Renal cortical epithelial cell (primary cell): ENCODE measurements around the gene SYS1. TPM values are rescaled to one million over a fixed set of nuclear protein-coding genes. Genes with fewer than 3 reads are reported as not detected.
"Not testable (repeated sequence)": the region's sequence is repeated elsewhere in the genome, so short reads cannot be mapped to it uniquely, and the experiment has no call there.

Experiments used
- DNase-seq: peaks from one replicate; pipeline ENCODE4 v3.0.0-alpha.2; 2011; ENCODE audit warnings: low read depth
- total RNA-seq: library from RNA; depleted of rRNA; stranded (reverse); fragments of >200 nt; gene quantifications from 2 replicates; pipeline ENCODE4 v1.2.3, GENCODE V29; 2014

Gene SYS1
- total RNA-seq, 1 donor from 2014 or later = 41.0 TPM

DNA sequence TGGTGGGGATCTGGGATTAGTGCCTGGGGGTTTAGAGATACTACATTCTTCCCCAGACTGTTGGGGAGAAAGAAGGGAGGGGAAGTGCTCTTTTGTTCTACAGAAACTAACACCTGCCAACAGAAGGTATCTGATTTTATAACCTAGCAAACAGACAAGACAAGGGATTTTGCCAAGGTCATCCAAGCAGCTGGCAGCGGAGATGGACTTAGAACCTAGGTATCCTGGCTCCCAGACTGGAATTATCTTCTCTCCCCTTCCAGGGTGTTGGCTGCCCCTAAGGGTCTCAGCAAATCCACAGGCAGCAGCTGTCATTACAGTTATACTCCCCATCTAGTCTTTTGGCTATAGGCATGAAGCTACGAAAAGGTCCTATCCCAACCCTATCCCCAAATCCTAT lies 23.2 kb upstream of the SYS1 start:
- DNase-seq = no peak

- peak; percentile 48 for DNase-seq
Measured at GRCh38 chr20:45340236-45340847, 22.6 kb upstream of the SYS1 start.

DNA sequence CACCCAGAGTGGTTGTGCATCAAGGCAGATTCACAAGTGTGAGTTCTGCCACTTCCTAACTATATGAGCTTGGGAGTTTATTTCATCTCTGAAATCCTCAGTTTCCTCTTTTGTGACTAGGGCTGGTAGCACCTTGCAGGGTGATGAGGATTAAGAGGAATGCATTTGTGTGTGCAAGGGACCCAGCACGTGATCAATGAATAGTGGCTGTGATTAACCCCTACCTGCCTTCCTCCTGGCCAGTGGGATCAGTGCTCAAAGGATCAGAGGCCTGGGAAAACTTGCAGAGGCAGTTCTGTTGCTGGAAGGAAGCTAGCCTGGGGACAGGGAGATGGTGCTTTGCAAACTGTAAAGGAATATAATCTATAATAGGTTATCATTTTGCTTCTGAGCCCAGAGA lies 22.0 kb upstream of the SYS1 start:
- DNase-seq = peak; percentile 23

DNA sequence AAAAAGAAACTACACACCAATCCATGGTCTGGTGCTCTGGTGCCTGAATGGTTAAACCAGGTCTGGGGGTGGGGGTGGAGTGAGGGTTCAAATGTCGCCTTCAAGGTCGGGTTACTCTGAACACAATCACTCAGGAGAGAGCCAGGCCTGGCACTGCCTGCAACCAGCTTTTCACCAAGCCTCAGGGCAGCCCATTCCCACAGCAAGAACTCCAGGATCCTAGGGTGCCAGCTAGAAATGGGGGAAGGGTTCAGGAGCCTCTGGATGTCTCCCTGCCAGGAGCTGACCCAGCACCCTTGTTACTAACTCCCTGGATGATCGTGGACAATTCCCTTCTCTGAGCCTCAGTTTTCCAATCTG lies 21.4 kb upstream of the SYS1 start:
- DNase-seq = peak; percentile 26

- peak; percentile 81 for DNase-seq
Measured at GRCh38 chr20:45341939-45342854, 20.8 kb upstream of the SYS1 start.

DNA sequence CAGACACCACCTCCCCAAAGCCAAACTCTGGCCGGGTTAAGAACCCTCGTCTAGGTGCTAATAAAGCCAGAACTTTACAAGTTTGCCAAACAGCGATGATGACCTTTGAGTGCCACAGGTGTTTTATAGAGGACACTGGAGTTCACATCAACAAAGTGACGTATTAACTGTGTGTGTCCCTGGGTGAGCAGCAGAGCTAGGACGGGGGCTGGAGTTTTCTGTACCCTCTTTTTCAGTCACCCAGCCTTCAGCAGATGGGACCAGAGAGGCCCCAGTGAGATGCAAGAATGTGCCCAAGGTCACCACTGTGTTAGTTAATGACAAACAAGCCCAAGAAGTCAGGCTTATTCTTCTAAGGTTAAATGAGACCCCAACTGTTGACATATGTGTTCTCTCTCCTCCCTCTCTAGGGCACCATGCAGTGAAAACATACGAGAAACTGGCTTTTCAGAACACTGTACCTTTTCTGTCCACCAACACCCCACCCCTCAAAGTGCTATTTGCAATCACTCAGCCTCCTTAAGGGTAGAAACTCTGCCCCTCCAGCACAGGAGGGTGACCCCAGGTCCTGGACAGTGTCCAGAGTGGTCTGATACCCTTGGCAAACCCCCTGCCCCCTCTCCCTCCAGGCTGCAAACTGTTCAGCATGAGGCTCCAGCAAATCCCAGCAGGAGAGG lies 20.0 kb upstream of the SYS1 start:
- no peak for DNase-seq

GRCh38 chr20:45343532-45344167 lies 19.3 kb upstream of the SYS1 start:
- peak; percentile 82 for DNase-seq

DNA sequence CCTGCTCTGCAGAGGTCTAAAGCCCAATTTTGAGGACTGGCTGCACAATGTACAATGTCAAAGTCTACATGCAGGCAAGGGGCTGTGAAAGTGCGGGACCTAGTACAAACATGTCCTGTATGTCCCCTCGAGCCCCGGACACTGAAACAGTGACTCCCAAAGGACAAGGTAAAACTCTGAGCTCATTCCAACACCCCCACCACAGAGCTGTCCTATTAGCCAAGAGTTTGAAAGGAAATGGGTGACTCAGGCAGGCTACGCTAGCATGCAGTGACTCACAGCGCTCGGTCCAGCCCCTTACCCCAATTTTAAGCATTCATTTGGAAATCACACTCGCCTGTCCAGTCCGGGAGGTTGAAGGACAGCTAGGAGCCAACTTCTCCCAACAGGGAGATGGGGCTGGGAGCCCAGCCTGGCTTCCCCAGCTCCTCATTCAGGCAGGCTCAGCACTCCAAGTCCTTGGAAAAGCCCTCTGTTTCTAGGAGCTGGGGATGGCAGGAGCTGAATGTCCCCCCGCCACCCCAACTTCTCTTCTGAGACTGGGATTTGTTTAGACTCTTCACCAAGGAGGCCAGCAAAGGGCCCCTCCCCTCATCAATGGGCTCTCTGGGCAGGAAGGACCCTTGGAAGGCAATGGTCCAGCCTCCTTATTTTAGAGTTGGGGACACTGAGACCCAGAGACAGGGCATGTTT lies 18.6 kb upstream of the SYS1 start:
- peak; percentile 93 for DNase-seq

DNA sequence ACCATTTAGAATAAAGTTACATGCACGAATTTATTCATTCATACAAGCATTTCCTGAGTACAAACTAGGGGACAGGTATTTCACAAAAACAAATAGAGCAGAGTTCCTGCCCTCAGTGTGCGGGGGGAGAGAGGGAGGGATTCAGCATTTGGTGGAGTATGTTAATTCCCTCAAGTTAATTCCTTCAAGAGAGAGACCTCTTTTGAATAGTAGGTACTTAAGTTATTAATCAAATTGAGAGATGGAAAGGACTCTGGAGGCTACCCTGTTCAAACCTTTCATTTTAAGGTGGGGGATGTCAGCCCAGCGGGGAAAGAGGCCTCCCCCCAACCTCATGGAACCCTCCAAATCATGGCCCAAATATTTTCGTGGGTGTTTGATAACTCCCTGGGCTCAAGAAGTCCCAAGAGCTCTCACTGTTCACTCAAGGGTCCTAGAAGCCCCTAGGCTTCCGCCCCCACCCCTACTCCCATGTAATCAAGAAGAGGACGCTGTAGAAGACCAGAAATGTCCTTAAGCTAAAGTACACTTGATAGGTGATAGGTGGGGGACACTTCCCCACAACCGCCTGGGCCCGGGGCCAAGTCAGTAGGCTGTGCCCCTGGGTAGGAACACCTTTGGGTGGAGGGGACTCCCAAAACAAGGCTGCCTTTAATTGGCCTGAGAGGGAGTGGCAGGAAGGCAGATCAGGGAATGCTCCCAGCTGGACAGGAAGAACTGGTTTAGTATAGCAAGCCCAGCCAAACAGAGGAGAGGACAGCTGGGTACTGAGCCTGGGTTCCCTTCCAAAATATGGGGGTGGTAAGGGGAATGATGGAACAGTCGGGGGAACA lies 17.6 kb upstream of the SYS1 start:
- peak; percentile 40 for DNase-seq

DNA sequence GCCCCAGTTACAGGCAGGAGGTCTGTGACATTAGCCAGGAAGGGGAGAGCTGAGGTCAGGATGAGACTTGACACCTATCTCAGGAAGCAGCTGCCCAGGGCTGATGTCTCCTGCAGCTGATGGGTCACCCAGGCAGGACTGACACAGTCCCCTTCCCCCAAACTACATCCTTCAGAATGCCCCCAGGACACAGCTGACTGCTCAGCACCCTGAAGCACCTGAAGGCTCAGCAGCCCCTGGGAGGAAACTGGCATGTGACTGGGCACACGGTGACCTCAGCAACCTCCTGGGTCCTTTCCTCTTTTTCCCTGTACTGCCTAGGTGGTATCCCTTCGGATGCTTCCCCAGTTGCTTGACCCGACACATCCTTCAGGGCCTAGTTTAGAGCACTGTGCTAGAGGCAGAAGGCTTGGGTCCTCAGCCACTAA lies 16.7 kb upstream of the SYS1 start:
- DNase-seq = no peak

DNA sequence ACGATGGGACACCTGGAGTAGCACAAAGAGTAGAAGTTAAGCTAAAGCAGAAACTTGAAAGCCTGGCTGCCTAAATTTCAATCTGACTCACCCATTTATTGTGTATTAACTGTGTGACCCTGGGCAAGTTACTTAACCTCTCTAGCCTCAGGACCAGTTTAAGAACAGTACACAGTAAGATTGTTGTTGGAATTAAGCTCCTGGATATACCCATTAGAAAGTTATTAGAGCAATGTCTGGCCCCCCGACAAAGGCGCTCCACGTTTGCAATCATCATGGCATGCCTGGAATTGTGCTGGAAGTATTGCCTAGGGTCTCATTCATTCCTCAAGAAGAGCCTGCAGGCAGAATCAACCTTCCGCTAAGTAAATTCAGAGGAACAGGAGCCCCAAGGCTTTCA lies 16.1 kb upstream of the SYS1 start:
- peak; percentile 27 for DNase-seq

- DNase-seq = no peak
Measured at GRCh38 chr20:45347297-45347935, 15.5 kb upstream of the SYS1 start.

DNA sequence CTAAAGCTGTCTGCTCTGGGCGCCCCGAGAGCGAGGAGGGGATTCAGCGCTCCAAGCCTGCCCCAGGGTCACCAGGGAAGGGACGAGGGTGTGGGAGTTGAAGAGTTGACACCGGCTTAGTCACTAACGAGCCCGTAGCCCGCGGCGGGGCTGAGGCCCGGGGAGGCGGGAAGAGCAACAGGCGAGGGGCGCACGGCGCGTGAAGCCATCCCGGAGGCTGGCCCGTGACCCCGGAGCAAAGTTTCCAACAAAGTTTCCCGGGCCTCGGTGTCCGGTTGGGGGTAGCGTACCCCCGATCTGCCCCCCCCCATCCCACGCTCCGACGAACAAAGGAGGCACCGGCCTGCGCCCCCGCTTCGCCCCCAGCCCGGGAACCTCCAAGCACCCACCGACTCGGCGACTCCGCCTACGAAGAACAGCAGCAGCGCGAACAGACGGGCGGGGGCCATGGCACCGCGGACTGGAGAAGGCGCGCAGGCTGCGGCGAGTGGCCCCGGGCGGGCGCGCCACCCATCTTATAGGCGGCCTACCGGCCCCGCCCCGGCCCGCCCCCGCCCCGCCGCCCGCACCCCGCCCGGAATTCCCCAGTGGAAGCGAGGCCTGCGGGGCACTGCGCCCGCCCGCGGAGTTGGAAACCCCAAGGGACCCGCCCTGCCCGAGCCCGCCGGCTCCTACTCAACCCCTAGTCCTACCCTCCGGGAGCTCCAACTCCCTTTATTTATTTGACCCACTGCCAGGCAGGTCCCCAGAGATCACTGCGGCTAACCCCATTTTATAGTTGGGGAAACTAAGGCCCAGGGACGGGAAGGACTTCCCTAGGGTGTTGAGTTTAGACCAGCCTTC lies 14.8 kb upstream of the SYS1 start, which contains the start of gene SDC4:
Gene SDC4, minus strand, starts transcription at position 489 of the 843 bp plus-strand sequence. Its CDS starts 40 bp downstream, at position 449.
- peak; percentile 43 for DNase-seq

- DNase-seq = no peak
Measured at GRCh38 chr20:45350217-45350616, 12.7 kb upstream of the SYS1 start.

- DNase-seq = not testable (repeated sequence)
Measured at GRCh38 chr20:45350795-45351194, 12.2 kb upstream of the SYS1 start.

DNA sequence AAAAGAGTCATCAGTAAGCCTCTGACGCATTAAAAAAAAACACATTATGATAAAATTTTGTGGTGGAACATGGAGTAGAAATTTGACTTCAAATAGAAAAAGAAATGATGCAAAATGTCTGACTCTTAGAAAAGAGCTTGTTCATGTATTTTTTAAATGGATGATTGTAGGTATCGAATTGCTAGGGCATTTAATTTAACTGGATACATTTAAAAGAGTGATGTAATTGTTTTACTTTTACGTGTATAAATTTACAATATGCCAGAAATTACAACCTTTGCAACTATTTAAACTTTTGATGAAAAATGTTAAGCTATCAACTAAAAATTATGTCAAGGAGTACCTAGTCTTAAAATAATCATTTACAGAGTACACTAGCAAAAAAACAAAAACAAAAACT lies 10.2 kb upstream of the SYS1 start:
- no peak for DNase-seq

DNA sequence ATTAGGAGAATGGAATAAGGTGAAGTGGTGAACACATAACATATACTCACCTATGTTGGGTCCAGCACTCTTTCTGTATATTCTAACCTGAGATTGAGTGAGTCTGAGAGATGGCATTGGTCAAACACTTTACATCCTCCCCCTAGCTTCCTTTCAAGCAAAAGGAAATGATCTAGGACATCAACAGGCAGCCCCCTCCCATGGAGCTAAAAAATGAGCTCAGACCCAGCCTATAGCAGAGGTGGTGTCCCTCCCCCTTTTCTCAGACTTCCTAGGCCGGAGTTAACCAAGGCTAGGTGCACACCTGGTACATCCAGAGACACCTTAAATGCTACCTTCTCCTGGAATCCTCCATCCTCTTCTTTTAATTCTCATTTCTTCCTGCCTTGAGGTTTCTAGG lies 9.2 kb upstream of the SYS1 start:
- no peak for DNase-seq

DNA sequence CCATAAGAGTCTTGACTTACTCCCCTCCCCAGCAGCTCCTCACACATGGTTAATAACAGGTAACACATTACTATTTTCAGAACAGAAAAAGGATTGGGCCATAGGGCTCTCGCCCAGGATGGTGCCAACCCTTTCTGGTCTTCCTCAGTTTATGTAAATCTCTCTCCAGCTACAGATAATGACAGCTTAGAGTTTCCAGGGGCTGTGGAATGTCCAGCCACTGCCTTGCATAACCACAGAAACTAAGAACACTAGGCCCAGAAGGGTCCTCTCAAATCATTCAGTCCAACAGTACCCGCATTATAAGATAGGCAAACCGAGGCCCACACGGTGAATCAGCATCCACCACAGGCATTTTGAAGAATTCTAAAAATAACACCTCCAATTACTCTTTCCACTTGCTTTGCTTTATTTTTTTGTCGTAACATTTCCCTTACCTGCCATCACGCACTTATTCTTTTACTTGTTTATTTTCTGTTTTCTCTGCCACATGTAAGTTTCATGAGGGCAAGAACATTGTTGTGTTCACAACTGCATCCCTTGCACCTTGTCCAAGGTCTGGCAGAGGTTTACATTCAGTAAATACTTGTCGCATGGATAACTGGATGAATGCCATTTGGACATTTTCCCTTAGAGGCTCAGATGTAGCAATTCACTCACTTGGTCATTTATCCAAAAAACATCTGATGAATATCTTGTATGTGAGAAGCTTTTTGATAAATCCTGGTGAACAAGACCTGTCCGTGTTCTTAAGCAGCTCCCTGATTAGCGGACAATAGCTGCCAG lies 8.3 kb upstream of the SYS1 start:
- no peak for DNase-seq
